B cell (primary cell): ENCODE data around the gene MYOD1.

ENCODE experiments used
- EZH2 ChIP-seq: IDR thresholded peaks from 2 replicates; pipeline ENCODE4 v1.6.1; 2012; ENCODE audit warnings: borderline replicate concordance, low read depth, mild to moderate bottlenecking, moderate library complexity, low read length; ENCODE audit not compliant: insufficient read depth, poor library complexity, severe bottlenecking
- TF ChIP-seq, protein P1 (sequence below): fragments of 200-600 bp; IDR thresholded peaks from one replicate; pipeline ENCODE4 v1.8.0; 2022; ENCODE audit warnings: antibody characterized with exemption, mild to moderate bottlenecking

DNA sequence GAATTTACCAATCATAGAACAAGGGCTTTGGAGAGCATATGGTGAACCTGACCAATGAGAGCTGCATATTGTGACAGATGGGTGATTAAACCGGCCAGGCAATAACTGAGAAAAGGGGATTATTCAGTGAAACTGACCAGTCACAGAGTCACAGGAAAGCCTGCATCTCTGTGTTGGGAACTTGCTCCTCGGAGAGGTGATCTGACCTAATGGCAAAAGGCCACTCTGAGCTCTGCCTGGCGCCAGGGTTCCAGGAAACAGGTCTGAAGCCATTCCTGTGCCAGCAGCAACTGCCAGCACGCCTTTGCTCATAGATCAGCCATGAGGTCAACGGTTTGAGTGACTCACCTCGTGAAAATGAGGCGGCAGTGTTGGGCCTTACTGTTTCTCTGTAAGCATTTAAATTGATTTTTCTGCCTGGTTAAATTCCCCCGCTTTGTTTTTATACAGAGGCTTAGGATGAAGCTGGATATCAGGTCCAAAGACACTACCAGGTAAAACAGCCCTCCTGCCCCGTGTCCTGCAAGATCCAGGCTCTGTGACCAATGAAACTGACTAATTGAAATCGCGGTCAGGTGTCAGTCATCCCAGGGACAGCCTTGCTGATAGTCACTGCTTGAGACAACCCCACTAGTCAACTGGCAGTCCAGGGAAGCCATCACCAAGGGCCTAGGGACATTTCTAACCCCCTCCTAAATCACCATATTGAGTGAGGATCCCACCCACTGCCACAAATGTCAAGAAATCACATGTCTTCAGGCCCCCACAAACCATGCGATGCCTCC lies 35.8 kb upstream of the MYOD1 start:
- TF ChIP-seq, protein P1, sequence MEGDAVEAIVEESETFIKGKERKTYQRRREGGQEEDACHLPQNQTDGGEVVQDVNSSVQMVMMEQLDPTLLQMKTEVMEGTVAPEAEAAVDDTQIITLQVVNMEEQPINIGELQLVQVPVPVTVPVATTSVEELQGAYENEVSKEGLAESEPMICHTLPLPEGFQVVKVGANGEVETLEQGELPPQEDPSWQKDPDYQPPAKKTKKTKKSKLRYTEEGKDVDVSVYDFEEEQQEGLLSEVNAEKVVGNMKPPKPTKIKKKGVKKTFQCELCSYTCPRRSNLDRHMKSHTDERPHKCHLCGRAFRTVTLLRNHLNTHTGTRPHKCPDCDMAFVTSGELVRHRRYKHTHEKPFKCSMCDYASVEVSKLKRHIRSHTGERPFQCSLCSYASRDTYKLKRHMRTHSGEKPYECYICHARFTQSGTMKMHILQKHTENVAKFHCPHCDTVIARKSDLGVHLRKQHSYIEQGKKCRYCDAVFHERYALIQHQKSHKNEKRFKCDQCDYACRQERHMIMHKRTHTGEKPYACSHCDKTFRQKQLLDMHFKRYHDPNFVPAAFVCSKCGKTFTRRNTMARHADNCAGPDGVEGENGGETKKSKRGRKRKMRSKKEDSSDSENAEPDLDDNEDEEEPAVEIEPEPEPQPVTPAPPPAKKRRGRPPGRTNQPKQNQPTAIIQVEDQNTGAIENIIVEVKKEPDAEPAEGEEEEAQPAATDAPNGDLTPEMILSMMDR = no peak
- TF ChIP-seq EZH2 = no peak
